ENCODE measurements around the gene GPBP1. TPM values are rescaled to one million over a fixed set of nuclear protein-coding genes. Genes with fewer than 3 reads are reported as not detected.

GPBP1 gene
- polyA plus RNA-seq, 3 donors, result 23.2 to 43.7 (median 30.9) TPM

DNA sequence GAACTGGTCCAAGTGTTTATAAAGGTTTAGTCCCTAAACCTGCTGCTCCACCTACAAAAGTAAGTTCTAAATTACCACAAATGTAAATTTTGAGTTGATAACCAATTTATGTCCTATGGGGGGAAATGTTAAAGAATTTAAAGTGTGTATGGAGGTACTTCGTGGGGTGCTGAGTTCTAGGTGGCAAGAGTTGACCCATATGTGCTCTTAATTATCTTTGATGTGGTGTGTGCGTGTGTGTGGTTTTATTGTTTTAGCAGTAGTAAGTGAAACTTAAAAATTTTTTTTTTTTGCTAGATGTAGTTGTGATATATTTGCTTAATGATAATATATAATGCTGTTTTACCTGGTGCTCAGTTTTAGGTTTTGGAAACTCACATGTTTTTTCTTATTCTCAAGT lies 72.6 kb downstream of the GPBP1 start:
- Histone ChIP-seq H2AFZ (ENCODE audit: insufficient read depth, low read depth, low read length, poor library complexity, severe bottlenecking) (no peak overlapping the region), H3K4me2 (replicated peaks; ENCODE audit: extremely low read depth, low read length, poor library complexity, severe bottlenecking) (no peak overlapping the region), H3K9me3 (replicated peaks in 1 of 2; ENCODE audit: control insufficient read depth in 1 of 2, insufficient read depth in 1 of 2, low read length in 2 of 2) (peaks cover 0 to 4% of the 10 kb centered on the region in 2 donors), H3K27ac (ENCODE audit: low read depth in 1 of 2, low read length in 2 of 2) (no peak overlapping the region), H3K4me3 (replicated peaks in 1 of 3; ENCODE audit: low read depth in 2 of 3, low read length in 3 of 3) (no peak overlapping the region), H4K20me1 (ENCODE audit: insufficient read depth, low read length) (peaks cover 40% of the 10 kb centered on the region), H3K79me2 (ENCODE audit: insufficient read depth, low read length) (peaks cover 10% of the 10 kb centered on the region), H3K4me1 (ENCODE audit: control insufficient read depth in 1 of 2, insufficient read depth in 2 of 2, low read length in 2 of 2) (peaks cover 0 to 6% of the 10 kb centered on the region in 2 donors), H3K9ac (ENCODE audit: insufficient read depth, low read length, poor library complexity, severe bottlenecking) (no peak overlapping the region), H3K36me3 (replicated peaks in 1 of 2; ENCODE audit: control insufficient read depth in 1 of 2, insufficient read depth in 2 of 2, low read length in 2 of 2) (peaks cover 62 to 73% of the 10 kb centered on the region in 2 donors), H3K27me3 (ENCODE audit: control insufficient read depth in 2 of 2, insufficient read depth in 2 of 2, low read length in 2 of 2) (no peaks in the 10 kb centered on the region)
- 100% methylated on average over 1 of the region's 2 CpGs for WGBS (ENCODE audit: insufficient coverage)
- no peaks in the 10 kb centered on the region for H3K27me3 Mint-ChIP-seq (ENCODE audit: low read depth in 3 of 3)
- H3K4me1 Mint-ChIP-seq, result peaks cover 7% of the 10 kb centered on the region
- no peak overlapping the region for H3K27ac Mint-ChIP-seq
- peaks cover 0 to 4% (median 0%) of the 10 kb centered on the region in 7 donors for H3K9me3 Mint-ChIP-seq
- TF ChIP-seq, protein P1, sequence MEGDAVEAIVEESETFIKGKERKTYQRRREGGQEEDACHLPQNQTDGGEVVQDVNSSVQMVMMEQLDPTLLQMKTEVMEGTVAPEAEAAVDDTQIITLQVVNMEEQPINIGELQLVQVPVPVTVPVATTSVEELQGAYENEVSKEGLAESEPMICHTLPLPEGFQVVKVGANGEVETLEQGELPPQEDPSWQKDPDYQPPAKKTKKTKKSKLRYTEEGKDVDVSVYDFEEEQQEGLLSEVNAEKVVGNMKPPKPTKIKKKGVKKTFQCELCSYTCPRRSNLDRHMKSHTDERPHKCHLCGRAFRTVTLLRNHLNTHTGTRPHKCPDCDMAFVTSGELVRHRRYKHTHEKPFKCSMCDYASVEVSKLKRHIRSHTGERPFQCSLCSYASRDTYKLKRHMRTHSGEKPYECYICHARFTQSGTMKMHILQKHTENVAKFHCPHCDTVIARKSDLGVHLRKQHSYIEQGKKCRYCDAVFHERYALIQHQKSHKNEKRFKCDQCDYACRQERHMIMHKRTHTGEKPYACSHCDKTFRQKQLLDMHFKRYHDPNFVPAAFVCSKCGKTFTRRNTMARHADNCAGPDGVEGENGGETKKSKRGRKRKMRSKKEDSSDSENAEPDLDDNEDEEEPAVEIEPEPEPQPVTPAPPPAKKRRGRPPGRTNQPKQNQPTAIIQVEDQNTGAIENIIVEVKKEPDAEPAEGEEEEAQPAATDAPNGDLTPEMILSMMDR (IDR thresholded peaks at IDR 0.05), result no peak
- intact Hi-C loops (cut with micrococcal nuclease), result no loop called here
- H3K4me3 Mint-ChIP-seq, result no peak overlapping the region
- H3K36me3 Mint-ChIP-seq, result peaks cover 51 to 77% of the 10 kb centered on the region in 2 donors
- DNase-seq, result no peak

DNA sequence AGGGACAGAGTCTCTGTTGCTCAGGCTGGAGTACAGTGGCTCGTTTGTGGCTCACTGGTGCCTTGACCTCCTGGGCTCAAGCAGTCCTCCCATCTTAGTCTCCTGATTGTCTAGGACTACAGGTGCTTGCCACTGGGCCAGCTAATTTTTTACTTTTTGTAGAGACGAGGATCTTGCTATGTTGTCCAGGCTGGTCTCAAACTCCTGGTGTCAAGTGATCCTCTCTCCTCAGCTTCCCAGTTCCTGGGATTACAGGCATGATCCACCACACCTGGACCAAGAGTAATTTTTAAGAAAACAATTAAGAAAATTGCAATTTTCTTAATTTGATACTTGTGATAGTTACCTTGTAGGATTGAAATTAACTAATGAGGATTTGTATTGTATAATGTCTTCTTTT lies 73.9 kb downstream of the GPBP1 start:
- intact Hi-C loops (cut with micrococcal nuclease), result no loop called here
- peaks cover 44% of the 10 kb centered on the region for H4K20me1 ChIP-seq (ENCODE audit: insufficient read depth, low read length)
- H3K9ac ChIP-seq (ENCODE audit: insufficient read depth, low read length, poor library complexity, severe bottlenecking), result no peak overlapping the region
- H3K4me1 ChIP-seq (ENCODE audit: control insufficient read depth in 1 of 2, insufficient read depth in 2 of 2, low read length in 2 of 2), result peaks cover 0 to 6% of the 10 kb centered on the region in 2 donors
- Mint-ChIP-seq H3K4me1 (peaks cover 7% of the 10 kb centered on the region), H3K27ac (peak overlapping the region in 1 of 7 donors; percentile 46), H3K4me3 (no peak overlapping the region), H3K27me3 (ENCODE audit: low read depth in 3 of 3) (no peaks in the 10 kb centered on the region), H3K9me3 (peaks cover 0 to 4% (median 0%) of the 10 kb centered on the region in 7 donors), H3K36me3 (peaks cover 60 to 80% of the 10 kb centered on the region in 2 donors)
- no peak overlapping the region for H3K4me3 ChIP-seq (replicated peaks in 1 of 3; ENCODE audit: low read depth in 2 of 3, low read length in 3 of 3)
- H2AFZ ChIP-seq (ENCODE audit: insufficient read depth, low read depth, low read length, poor library complexity, severe bottlenecking), result no peak overlapping the region
- no peaks in the 10 kb centered on the region for H3K27me3 ChIP-seq (ENCODE audit: control insufficient read depth in 2 of 2, insufficient read depth in 2 of 2, low read length in 2 of 2)
- no peak overlapping the region for H3K27ac ChIP-seq (ENCODE audit: low read depth in 1 of 2, low read length in 2 of 2)
- WGBS (ENCODE audit: insufficient coverage), result 100% methylated on average over 2 of the region's 2 CpGs
- peaks cover 67 to 76% of the 10 kb centered on the region in 2 donors for H3K36me3 ChIP-seq (replicated peaks in 1 of 2; ENCODE audit: control insufficient read depth in 1 of 2, insufficient read depth in 2 of 2, low read length in 2 of 2)
- no peak for DNase-seq
- H3K9me3 ChIP-seq (replicated peaks in 1 of 2; ENCODE audit: control insufficient read depth in 1 of 2, insufficient read depth in 1 of 2, low read length in 2 of 2), result peaks cover 0 to 4% of the 10 kb centered on the region in 2 donors
- H3K4me2 ChIP-seq (replicated peaks; ENCODE audit: extremely low read depth, low read length, poor library complexity, severe bottlenecking), result no peak overlapping the region
- H3K79me2 ChIP-seq (ENCODE audit: insufficient read depth, low read length), result peaks cover 13% of the 10 kb centered on the region
- TF ChIP-seq, protein P1 (IDR thresholded peaks at IDR 0.05), result no peak

Data from CD14-positive monocyte (primary cell).